ENCODE measurements around the gene TNFRSF8. TPM values are rescaled to one million over a fixed set of nuclear protein-coding genes. Genes with fewer than 3 reads are reported as not detected.

TNFRSF8 gene
- total and polyA plus RNA-seq, 7 donors: 0.68 to 1.8 (median 0.87) TPM; not detected in 1

- Histone ChIP-seq H3K9me3 (no peaks in the 10 kb centered on the region), H3K4me1 (peaks cover 0 to 41% (median 22%) of the 10 kb centered on the region in 4 donors), H3K4me3 (no peak overlapping the region), H3K27me3 (peaks cover 0 to 19% (median 0%) of the 10 kb centered on the region in 3 donors), H3K27ac (no peak overlapping the region), H3K36me3 (no peaks in the 10 kb centered on the region)
- intact Hi-C loops (cut with DNase I): loop anchor here (5.0 kb wide), 1 partner anchor 34 kb away; no protein-coding TSS in a partner anchor
- TF ChIP-seq POLR2A (IDR thresholded peaks at IDR 0.05) (no peak), POLR2AphosphoS5 (IDR thresholded peaks at IDR 0.05) (no peak), CTCF (IDR thresholded peaks at IDR 0.05) (no peak), EP300 (IDR thresholded peaks at IDR 0.05) (no peak)
- WGBS, 2 donors: 78 to 81% methylated on average over 9 of the region's 9 CpGs
- no peak for DNase-seq
Observed at GRCh38 chr1:12163210-12163609, 100.1 kb downstream of the TNFRSF8 start.

GRCh38 chr1:12164210-12164609 lies 101.1 kb downstream of the TNFRSF8 start:
- DNase-seq: no peak
- no peaks in the 10 kb centered on the region for H3K9me3 ChIP-seq
- H3K4me3 ChIP-seq: no peak overlapping the region
- TF ChIP-seq CTCF (IDR thresholded peaks at IDR 0.05) (no peak), POLR2AphosphoS5 (IDR thresholded peaks at IDR 0.05) (no peak)
- no peak overlapping the region for H3K27ac ChIP-seq
- peaks cover 0 to 47% (median 22%) of the 10 kb centered on the region in 4 donors for H3K4me1 ChIP-seq
- H3K36me3 ChIP-seq: no peaks in the 10 kb centered on the region
- peaks cover 0 to 26% (median 0%) of the 10 kb centered on the region in 3 donors for H3K27me3 ChIP-seq
- intact Hi-C loops (cut with DNase I): loop anchor here (5.0 kb wide), 1 partner anchor 33 kb away; no protein-coding TSS in a partner anchor
- 85 to 92% methylated on average over 5 of the region's 5 CpGs for WGBS, 2 donors

GRCh38 chr1:12165342-12165741 lies 102.2 kb downstream of the TNFRSF8 start:
- intact Hi-C loops (cut with DNase I): no loop called here
- no peak for DNase-seq
- Histone ChIP-seq H3K36me3 (no peaks in the 10 kb centered on the region), H3K4me3 (no peak overlapping the region), H3K27ac (no peak overlapping the region), H3K27me3 (peaks cover 0 to 28% (median 0%) of the 10 kb centered on the region in 3 donors), H3K4me1 (peaks cover 0 to 56% (median 25%) of the 10 kb centered on the region in 4 donors), H3K9me3 (no peaks in the 10 kb centered on the region)
- no peak for TF ChIP-seq POLR2AphosphoS5 (IDR thresholded peaks at IDR 0.05)
- TF ChIP-seq CTCF (IDR thresholded peaks at IDR 0.05): no peak
- TF ChIP-seq EP300 (IDR thresholded peaks at IDR 0.05): no peak
- no peak for TF ChIP-seq POLR2A (IDR thresholded peaks at IDR 0.05)
- 85 to 91% methylated on average over 4 of the region's 4 CpGs for WGBS, 2 donors

- WGBS, 2 donors: 2 to 3% methylated on average over 79 of the region's 79 CpGs
- Histone ChIP-seq H3K9me3 (no peaks in the 10 kb centered on the region), H3K4me3 (peak within 1 kb of the TSS; percentile 49 to 92 (median 62)), H3K4me1 (peaks cover 0 to 44% (median 17%) of the 10 kb centered on the region in 4 donors), H3K27me3 (peaks cover 0 to 28% (median 0%) of the 10 kb centered on the region in 3 donors), H3K36me3 (no peaks in the 10 kb centered on the region), H3K27ac (peak within 1 kb of the TSS; percentile 72 to 83 (median 79))
- peak; percentile 80 for DNase-seq
- TF ChIP-seq CTCF (IDR thresholded peaks at IDR 0.05) (no peak), POLR2AphosphoS5 (IDR thresholded peaks at IDR 0.05) (peak; percentile 41 to 87 (median 86))
- intact Hi-C loops (cut with DNase I): no loop called here
Observed at GRCh38 chr1:12166834-12167492, 103.9 kb downstream of the TNFRSF8 start, which contains the start of gene TNFRSF1B. TNFRSF1B (plus strand) TSS chr1:12166991; CDS start chr1:12167092, 101 bp downstream.
